DMS153 (cell line): ENCODE data around the gene ULK2.

Source experiments
- DNase-seq: peaks from one replicate; lab custom pipeline; 2025; lab: John Stamatoyannopoulos, UW

The ULK2 gene

GRCh38 chr17:19747159-19747719 is 120.5 kb downstream of the ULK2 start:
- no peak for DNase-seq

GRCh38 chr17:19746517-19746916 is 121.2 kb downstream of the ULK2 start:
- no peak for DNase-seq

DNA sequence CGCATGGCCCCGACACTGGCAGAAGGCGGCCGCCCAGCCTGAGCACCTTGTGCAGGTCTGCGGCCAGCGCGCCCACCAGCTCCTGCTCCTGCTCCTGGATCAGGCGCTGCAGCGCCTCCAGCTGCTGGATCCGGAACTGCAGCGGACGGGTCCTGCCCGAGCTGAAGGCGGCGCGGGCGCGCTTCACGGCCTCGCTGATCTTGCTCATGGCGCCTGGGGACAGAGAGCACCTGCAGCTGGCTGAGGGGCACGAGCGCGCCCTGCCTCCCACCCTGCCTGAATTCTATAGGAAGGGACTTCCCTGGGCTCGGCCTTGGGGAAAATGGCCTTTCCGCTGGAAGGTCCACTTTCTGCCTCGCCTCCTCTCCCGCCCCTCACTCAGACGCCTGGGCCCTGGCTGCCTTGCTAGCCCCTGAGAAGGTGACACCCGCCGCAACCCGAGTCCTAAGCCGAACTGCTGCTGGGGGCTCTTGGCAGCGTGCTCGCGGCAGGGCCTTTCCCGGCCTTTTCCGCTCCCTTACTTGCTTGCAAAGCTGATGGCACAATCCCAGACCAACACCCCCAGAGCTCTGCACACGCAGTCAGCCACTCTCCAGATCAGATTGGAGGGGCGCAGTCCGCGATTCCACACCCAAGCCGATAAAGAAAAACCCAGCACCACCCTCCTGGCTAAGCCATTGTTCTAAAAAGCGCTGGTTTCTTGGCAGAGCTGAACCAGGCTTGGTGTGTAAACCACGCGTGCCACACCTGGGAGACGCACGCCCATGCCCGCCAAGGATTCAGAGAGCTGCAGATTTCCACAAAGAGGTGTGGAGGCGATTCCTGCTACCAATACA is 122.6 kb downstream of the ULK2 start:
- peak; percentile 47 for DNase-seq

DNA sequence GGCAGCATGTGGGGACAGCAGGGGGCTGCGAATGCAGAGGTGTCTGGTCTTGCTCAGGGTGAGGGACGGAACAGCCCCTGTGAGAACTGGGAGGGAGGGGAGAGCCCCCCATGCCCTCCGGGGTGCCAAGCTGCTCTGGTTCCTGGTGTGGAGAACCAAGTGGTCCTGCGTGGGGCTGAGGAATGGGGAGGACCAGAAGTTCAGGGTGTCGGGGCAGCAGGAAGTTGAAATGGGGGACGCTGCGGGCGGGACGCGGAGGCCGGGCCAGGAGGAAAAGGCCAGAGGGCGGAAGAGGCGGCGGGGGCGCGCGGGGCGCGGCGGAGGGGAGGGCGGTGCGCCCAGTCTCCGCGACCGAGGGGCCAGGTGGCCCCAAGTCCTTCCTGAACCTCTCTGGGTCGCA is 123.2 kb downstream of the ULK2 start:
- DNase-seq: no peak

GRCh38 chr17:19743101-19744100 is 124.3 kb downstream of the ULK2 start:
- DNase-seq: no peak

- DNase-seq: no peak
Measured at GRCh38 chr17:19742495-19742894, 125.2 kb downstream of the ULK2 start.

GRCh38 chr17:19741832-19742457 is 125.8 kb downstream of the ULK2 start:
- no peak for DNase-seq

- no peak for DNase-seq
Measured at GRCh38 chr17:19740933-19741332, 126.8 kb downstream of the ULK2 start.

DNA sequence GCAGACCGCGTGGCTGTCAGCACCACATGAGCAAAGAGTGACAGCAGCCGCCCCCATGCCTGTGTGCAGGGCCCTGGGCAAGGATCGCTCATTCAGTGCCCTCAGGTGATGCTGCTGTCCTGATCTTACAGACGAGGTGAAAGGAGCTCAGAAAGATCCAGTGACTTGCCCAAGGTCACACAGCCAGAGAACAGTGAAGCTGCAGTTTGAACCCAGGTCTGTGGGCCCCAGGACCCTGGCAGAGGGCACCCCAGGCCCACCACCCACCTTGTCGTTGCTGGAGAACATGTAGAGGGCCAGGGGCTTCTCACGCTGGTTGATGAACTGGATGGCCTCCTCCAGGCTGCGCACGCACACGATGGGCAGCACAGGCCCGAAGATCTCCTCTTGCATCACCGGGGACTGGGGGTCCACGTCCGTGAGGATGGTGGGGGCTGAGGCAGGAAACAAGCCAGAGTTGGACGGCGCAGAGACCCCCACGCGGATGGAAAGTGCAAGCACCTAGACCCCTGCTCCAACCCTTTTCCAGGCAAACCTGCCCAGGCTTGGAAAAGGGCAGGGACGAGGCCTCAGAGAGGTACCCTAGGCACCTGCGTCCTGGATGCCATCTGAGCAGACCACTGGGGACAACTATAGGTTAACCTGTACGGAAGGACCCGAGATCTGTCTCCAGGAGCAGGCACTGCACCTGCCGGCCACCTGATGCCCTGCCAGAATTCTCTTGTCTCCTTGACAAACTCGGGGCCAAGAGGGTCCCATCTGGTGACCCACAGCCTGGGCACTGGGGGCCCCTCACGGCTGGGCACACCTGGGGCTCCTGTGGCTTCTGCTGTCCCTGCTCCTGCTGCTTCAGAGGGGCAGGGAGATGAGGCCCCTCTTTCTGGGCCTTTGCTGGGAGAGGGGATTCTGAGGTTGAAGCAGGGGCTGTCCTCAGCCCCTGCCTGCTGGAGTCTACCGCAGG is 128.2 kb downstream of the ULK2 start:
- DNase-seq: no peak

DNA sequence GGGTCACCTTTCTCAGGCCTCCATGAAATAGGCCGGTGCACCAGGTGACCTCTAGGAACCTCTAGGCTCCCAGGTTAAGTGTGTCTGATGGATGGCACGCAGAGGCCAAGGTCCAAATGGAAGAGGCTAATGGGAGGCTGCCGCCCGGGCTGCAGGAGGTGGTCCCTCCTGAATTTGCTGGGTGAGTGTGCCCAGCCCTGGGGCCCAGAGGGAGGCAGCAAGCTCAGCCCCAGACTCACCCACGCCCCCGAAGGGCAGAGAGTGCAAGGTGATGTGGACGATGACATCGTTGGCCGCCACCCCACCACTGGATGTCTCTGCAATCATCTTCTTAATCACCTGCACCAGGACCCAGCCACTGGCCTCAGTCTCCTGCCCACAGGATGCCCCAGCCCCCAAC is 129.0 kb downstream of the ULK2 start:
- DNase-seq: no peak

- DNase-seq: no peak
Measured at GRCh38 chr17:19738073-19738449, 129.7 kb downstream of the ULK2 start.

- no peak for DNase-seq
Measured at GRCh38 chr17:19737305-19738072, 130.2 kb downstream of the ULK2 start.

GRCh38 chr17:19736071-19736470 is 131.7 kb downstream of the ULK2 start:
- no peak for DNase-seq

DNA sequence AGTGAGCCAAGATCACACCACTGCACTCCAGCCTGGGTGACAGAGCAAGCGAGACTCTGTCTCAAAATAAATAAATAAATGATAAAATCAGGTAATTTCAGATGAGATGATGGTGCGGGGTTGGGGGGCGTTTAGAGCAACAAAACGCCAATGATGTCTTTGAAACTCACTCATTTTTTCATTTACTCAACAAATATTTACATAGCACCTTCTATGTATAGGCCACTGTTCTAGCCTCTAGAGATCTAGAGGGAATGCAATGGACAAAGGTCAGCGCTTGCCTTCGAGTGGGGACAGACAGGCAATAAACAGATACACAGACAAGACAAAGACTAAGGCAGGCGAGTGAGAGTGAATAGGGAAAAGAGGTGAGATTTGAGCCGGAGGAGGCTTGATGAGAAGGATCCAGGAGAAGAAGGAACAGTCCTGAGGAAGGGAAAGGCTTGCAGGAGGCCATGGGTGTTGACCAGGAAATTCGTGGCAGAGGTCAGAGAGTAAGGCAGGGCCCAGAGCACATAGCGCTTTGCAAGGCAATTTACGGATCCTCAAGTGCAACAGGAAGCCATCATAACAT is 133.7 kb downstream of the ULK2 start:
- DNase-seq: no peak

DNA sequence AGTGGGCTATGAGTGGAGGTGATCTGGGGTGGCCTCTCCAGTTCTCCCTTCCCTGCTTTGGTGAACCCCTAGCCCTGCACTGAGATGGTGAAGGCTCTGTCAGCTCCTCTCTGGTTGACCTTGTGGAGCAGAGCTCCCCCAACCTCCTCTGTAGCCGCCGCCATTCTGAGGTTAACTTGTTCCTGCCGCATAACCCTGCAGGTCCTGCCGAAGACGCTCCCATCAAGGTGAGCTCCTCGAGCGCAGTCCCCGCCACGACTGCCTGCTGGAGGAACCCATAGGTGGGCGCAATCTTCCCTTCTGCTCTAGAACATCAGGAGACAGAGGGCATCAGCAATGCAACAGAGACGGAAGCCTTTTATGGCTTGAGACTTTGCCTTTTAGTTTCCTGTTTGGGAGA is 136.1 kb downstream of the ULK2 start:
- DNase-seq: no peak

DNA sequence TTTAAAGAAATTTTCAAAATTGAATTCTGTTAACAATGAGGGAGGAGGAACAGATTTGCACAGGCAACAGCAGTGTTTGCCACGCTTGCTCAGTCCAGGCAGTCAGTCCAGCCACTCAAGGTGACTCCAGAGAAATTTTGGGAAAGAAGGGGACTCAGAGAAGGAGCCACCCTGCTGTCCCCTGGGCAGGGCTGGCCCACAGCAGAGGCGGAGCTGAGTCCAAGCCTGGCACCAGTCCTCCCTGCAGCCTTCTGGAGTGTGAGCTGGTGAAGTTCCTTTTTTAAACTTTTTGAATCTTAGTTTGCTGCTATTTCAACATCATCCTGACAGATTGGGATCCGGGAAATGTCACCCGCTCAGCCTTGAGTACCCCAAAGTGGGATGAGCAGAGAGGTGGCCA is 136.9 kb downstream of the ULK2 start:
- no peak for DNase-seq

- no peak for DNase-seq
Measured at GRCh38 chr17:19729900-19730299, 137.8 kb downstream of the ULK2 start.

- DNase-seq: peak; percentile 70
Measured at GRCh38 chr17:19728084-19728495, 139.6 kb downstream of the ULK2 start.

DNA sequence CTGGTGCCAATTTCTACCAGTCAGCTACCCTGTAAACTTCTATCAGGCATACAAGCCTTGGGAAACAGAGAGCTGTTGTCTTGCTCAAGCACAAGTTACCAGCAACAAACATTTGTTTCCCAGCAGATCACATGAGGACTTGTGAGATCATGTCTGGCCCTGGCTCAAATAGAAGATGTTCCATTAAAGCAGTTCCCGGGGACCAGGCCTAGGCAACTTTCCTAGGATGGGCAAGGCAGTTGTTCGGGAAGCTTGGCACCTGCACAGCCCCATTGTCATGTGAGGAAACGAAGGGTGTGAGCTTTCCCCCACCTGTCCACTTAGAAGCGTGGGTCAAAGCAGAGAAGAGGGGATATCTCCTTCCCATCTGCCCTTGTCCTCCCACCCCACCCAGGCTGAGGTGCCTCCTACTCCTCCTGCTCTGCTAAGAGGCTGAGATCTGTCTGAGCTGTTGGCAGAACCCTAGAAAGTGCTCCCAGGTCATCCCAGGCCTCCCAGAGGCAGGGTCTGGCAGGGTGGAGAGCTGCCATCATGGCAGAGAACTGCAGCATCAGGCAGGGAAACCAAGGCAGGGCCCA is 140.1 kb downstream of the ULK2 start:
- peak; percentile 0 for DNase-seq
